Measurements from ENCODE around the gene NKTR.

DNA sequence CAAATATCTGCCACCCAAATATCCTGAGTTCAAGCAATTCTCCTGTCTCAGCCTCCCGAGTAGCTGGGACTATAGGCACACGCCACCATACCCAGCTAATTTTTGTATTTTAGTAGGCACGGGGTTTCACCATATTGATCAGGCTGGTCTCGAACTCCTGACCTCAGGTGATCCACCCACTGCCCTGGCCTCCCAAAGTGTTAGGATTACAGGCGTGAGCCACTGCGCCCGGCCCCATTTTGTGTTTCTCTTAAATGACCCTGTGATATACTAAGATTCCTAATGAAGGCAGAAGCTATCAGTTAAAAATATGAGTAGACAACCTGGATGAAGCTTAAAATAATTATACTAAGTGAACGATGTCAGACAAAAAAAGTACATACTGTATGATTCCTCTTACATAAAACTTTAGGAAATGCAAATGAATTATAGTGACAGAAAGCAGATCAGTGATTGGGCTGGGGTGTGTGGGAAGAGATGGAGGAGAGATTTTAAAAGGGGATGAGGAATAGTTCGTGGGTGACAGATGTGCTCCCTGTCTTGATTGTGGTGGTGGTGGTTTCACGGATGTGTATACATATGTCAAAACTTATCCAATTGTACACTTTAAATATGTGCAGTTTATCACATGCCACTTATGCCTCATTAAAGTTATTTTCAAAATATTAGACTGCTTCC, 81.0 kb downstream of the NKTR start:
- TF ChIP-seq, protein P1, sequence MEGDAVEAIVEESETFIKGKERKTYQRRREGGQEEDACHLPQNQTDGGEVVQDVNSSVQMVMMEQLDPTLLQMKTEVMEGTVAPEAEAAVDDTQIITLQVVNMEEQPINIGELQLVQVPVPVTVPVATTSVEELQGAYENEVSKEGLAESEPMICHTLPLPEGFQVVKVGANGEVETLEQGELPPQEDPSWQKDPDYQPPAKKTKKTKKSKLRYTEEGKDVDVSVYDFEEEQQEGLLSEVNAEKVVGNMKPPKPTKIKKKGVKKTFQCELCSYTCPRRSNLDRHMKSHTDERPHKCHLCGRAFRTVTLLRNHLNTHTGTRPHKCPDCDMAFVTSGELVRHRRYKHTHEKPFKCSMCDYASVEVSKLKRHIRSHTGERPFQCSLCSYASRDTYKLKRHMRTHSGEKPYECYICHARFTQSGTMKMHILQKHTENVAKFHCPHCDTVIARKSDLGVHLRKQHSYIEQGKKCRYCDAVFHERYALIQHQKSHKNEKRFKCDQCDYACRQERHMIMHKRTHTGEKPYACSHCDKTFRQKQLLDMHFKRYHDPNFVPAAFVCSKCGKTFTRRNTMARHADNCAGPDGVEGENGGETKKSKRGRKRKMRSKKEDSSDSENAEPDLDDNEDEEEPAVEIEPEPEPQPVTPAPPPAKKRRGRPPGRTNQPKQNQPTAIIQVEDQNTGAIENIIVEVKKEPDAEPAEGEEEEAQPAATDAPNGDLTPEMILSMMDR (conservative IDR thresholded peaks at IDR 0.05; ENCODE audit: low read length): no peak
- no peak for TF ChIP-seq EZH2phosphoT487 (IDR thresholded peaks at IDR 0.05; ENCODE audit: borderline replicate concordance, low read depth, low read length)
